Measurements from ENCODE around the gene RIMKLB. TPM values are rescaled to one million over a fixed set of nuclear protein-coding genes. Genes with fewer than 3 reads are reported as not detected.
"Not testable (repeated sequence)": the region's sequence is repeated elsewhere in the genome, so short reads cannot be mapped to it uniquely, and the experiment has no call there.

Gene RIMKLB
- polyA plus RNA-seq, 4 donors = 9.5 to 42.7 (median 23.9) TPM

DNA sequence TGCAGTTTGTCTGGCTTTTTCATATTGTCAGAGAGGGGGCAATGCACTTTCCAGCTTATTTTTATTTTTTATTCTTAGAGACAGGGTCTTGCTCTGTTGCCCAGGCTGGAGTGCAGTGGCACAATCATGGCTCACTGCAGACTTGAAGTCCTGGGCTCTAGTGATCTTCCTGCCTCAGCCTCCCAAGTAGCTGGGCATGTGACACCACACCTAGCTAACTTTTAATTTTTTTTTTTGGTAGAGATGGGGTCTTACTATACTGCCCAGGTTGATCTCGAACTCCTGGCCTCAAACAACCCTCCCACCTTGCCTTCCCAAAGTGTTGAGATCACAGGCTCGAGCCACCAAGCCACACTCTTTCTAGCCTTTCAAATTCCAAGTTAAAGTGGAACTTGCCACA lies 120.7 kb downstream of the RIMKLB start:
- WGBS, 3 donors = 63 to 78% (median 70%) methylated on average over 2 of the region's 2 CpGs
- Histone ChIP-seq H3K4me1 (ENCODE audit: control insufficient read depth in 3 of 3, insufficient read depth in 2 of 3, low read depth in 1 of 3, low read length in 2 of 3) (no peaks in the 10 kb centered on the region), H3K36me3 (ENCODE audit: control insufficient read depth in 3 of 3, insufficient read depth in 2 of 3, low read depth in 1 of 3, low read length in 3 of 3) (no peaks in the 10 kb centered on the region), H3K9me3 (ENCODE audit: control insufficient read depth in 2 of 2, insufficient read depth in 1 of 2, low read depth in 1 of 2, low read length in 1 of 2) (no peaks in the 10 kb centered on the region), H3K27me3 (ENCODE audit: control insufficient read depth in 3 of 3, insufficient read depth in 3 of 3, low read length in 3 of 3) (no peaks in the 10 kb centered on the region), H3K27ac (ENCODE audit: low read depth in 1 of 3, low read length in 2 of 3) (no peak overlapping the region), H3K4me3 (ENCODE audit: low read depth in 1 of 3, low read length in 3 of 3) (no peak overlapping the region)
- DNase-seq (no peak), FAIRE-seq (no peak)

DNA sequence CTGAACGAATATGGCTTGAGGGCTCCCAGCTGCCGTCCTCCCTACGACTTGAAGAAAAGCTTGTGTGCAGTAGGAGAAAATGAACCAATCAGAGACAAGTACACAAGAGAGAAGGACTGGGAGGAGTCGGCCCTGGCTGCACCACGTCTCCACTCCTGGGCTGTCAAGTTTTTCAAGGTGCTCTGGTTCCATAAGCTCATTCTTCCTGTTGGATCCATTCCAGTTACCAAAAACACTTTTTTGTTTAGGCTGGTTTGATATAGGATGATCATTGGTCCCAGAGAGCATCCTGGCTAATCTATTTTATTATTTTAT lies 121.8 kb downstream of the RIMKLB start:
- FAIRE-seq = no peak
- DNase-seq = no peak
- Histone ChIP-seq H3K9me3 (ENCODE audit: control insufficient read depth in 2 of 2, insufficient read depth in 1 of 2, low read depth in 1 of 2, low read length in 1 of 2) (no peaks in the 10 kb centered on the region), H3K36me3 (ENCODE audit: control insufficient read depth in 3 of 3, insufficient read depth in 2 of 3, low read depth in 1 of 3, low read length in 3 of 3) (no peaks in the 10 kb centered on the region), H3K4me3 (ENCODE audit: low read depth in 1 of 3, low read length in 3 of 3) (no peak overlapping the region), H3K27me3 (ENCODE audit: control insufficient read depth in 3 of 3, insufficient read depth in 3 of 3, low read length in 3 of 3) (no peaks in the 10 kb centered on the region), H3K27ac (ENCODE audit: low read depth in 1 of 3, low read length in 2 of 3) (no peak overlapping the region), H3K4me1 (ENCODE audit: control insufficient read depth in 3 of 3, insufficient read depth in 2 of 3, low read depth in 1 of 3, low read length in 2 of 3) (no peaks in the 10 kb centered on the region)
- 38 to 55% (median 44%) methylated on average over 5 of the region's 5 CpGs for WGBS, 3 donors

DNA sequence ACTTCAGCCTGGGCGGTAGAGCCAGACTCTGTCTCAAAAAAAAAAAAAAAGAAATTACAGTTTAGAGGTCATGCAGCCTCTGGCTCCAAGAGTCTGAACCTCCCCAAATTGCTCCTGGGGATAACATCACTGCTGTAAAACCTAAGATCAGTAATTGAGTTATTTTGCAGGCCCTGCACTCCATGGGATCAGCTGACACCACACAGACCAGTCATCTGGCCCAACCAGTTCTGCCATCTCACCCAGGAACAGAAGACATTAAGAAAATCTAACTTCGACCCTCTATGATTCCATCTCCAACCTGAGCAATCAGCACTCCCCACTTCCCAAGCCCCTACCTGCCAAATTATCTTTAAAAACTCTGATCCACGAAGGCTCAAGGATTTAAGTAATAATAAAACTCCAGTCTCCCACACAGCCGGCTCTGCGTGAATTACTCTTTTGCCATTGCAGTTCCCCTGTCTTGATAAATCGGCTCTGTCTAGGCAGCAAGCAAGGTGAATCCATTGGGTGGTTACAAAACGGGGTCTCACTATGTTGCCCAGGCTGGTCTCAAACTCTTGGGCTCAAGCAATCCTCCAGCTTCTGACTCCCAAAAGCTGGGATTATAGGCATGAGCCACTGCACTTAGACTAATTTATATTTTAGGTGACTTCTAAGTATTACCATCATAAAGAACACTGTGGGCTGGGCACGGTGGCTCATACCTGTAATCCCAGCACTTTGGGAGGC lies 123.1 kb downstream of the RIMKLB start:
- not testable (repeated sequence) for DNase-seq; H3K4me1 ChIP-seq (ENCODE audit: control insufficient read depth in 3 of 3, insufficient read depth in 2 of 3, low read depth in 1 of 3, low read length in 2 of 3); H3K9me3 ChIP-seq (ENCODE audit: control insufficient read depth in 2 of 2, insufficient read depth in 1 of 2, low read depth in 1 of 2, low read length in 1 of 2); H3K27ac ChIP-seq (ENCODE audit: low read depth in 1 of 3, low read length in 2 of 3); H3K36me3 ChIP-seq (ENCODE audit: control insufficient read depth in 3 of 3, insufficient read depth in 2 of 3, low read depth in 1 of 3, low read length in 3 of 3); H3K27me3 ChIP-seq (ENCODE audit: control insufficient read depth in 3 of 3, insufficient read depth in 3 of 3, low read length in 3 of 3); H3K4me3 ChIP-seq (ENCODE audit: low read depth in 1 of 3, low read length in 3 of 3); FAIRE-seq
- 76 to 90% (median 85%) methylated on average over 8 of the region's 8 CpGs for WGBS, 3 donors

DNA sequence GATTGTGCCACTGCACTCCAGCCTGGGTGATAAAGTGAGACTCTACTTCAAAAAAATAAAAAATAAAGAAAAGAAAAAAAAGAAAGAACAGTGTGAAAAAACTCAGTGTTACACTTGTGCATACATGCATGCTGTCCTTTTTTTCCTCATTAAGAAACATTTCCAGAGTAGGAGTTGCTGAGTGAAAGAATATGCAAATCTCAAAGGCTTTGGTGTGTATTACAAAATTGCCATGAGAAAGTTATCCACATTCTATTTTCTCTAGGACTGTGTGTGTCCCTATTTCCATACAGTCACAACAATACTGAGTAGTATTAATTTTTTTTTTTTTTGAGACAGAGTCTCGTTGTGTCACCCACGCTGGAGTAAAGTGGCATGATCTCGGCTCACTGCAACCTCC lies 123.8 kb downstream of the RIMKLB start:
- H3K4me3 ChIP-seq (ENCODE audit: low read depth in 1 of 3, low read length in 3 of 3) = no peak overlapping the region
- no peak for DNase-seq
- 80 to 88% (median 84%) methylated on average over 3 of the region's 3 CpGs for WGBS, 3 donors
- FAIRE-seq = no peak
- H3K27ac ChIP-seq (ENCODE audit: low read depth in 1 of 3, low read length in 2 of 3) = no peak overlapping the region
- no peaks in the 10 kb centered on the region for H3K27me3 ChIP-seq (ENCODE audit: control insufficient read depth in 3 of 3, insufficient read depth in 3 of 3, low read length in 3 of 3)
- no peaks in the 10 kb centered on the region for H3K36me3 ChIP-seq (ENCODE audit: control insufficient read depth in 3 of 3, insufficient read depth in 2 of 3, low read depth in 1 of 3, low read length in 3 of 3)
- H3K4me1 ChIP-seq (ENCODE audit: control insufficient read depth in 3 of 3, insufficient read depth in 2 of 3, low read depth in 1 of 3, low read length in 2 of 3) = no peaks in the 10 kb centered on the region
- H3K9me3 ChIP-seq (ENCODE audit: control insufficient read depth in 2 of 2, insufficient read depth in 1 of 2, low read depth in 1 of 2, low read length in 1 of 2) = peaks cover 0 to 2% of the 10 kb centered on the region in 2 donors

DNA sequence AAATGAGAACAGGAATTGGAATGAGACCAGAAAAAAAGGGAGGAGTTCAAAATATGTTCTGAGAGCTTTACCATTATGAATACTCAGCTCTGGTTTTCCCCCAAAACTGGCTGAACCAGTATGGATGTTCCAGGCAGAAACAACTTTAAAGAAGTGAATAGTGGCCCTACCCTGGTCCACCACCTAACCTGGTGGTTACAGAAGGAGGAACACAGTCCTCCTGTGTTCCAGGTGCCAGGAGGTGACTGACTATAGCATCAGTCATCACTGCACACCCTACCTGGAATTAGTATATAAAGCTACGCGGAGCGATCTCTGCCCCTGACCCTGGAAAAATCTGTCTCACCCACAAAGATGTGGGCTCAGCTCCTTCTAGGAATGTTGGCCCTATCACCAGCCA lies 124.5 kb downstream of the RIMKLB start, which contains the start of gene A2ML1:
Gene A2ML1, plus strand, starts transcription at position 324 of the 400 bp plus-strand sequence. Its CDS starts 31 bp downstream, at position 355.
- H3K4me3 ChIP-seq (ENCODE audit: low read depth in 1 of 3, low read length in 3 of 3) = no peak within 1 kb of the TSS
- H3K9me3 ChIP-seq (ENCODE audit: control insufficient read depth in 2 of 2, insufficient read depth in 1 of 2, low read depth in 1 of 2, low read length in 1 of 2) = peaks cover 0 to 2% of the 10 kb centered on the region in 2 donors
- WGBS, 3 donors = 59 to 91% (median 85%) methylated on average over 3 of the region's 3 CpGs
- FAIRE-seq (no peak), DNase-seq (no peak)
- no peaks in the 10 kb centered on the region for H3K36me3 ChIP-seq (ENCODE audit: control insufficient read depth in 3 of 3, insufficient read depth in 2 of 3, low read depth in 1 of 3, low read length in 3 of 3)
- H3K27me3 ChIP-seq (ENCODE audit: control insufficient read depth in 3 of 3, insufficient read depth in 3 of 3, low read length in 3 of 3) = no peaks in the 10 kb centered on the region
- no peaks in the 10 kb centered on the region for H3K4me1 ChIP-seq (ENCODE audit: control insufficient read depth in 3 of 3, insufficient read depth in 2 of 3, low read depth in 1 of 3, low read length in 2 of 3)
- no peak within 1 kb of the TSS for H3K27ac ChIP-seq (ENCODE audit: low read depth in 1 of 3, low read length in 2 of 3)

DNA sequence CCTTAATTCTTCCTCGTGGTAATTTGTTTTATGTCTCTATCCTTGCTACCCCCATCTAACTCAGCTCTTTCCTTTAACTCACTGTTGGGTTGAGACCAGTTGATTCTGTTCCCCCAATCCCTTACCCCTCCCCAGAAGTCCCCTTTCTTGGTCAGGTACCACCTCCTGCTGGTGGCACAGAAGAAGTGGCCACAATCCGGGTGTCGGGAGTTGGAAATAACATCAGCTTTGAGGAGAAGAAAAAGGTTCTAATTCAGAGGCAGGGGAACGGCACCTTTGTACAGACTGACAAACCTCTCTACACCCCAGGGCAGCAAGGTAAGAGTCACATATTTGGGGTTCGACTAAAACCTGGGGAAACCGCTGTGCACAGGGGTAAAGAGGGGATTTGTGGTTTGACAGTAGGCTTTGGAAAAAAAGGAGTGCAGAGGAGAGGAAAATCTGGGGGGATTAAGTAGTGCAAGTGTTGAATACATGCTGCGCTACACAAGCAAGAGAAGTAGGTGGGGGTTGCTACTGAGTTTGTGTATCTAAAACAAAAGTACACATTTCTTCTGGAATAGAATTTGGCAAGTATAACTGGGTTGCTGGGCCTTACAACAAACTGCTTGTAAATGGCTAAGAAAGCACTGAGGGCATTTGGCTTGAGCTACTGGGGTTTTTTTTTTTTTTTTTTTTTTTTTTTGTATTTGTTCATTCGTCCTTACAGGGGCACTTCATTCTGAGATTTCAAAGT lies 125.9 kb downstream of the RIMKLB start:
- Histone ChIP-seq H3K27me3 (ENCODE audit: control insufficient read depth in 3 of 3, insufficient read depth in 3 of 3, low read length in 3 of 3) (no peaks in the 10 kb centered on the region), H3K36me3 (ENCODE audit: control insufficient read depth in 3 of 3, insufficient read depth in 2 of 3, low read depth in 1 of 3, low read length in 3 of 3) (no peaks in the 10 kb centered on the region), H3K27ac (ENCODE audit: low read depth in 1 of 3, low read length in 2 of 3) (no peak overlapping the region), H3K9me3 (ENCODE audit: control insufficient read depth in 2 of 2, insufficient read depth in 1 of 2, low read depth in 1 of 2, low read length in 1 of 2) (peaks cover 0 to 2% of the 10 kb centered on the region in 2 donors), H3K4me3 (ENCODE audit: low read depth in 1 of 3, low read length in 3 of 3) (no peak overlapping the region), H3K4me1 (ENCODE audit: control insufficient read depth in 3 of 3, insufficient read depth in 2 of 3, low read depth in 1 of 3, low read length in 2 of 3) (no peaks in the 10 kb centered on the region)
- 44 to 54% (median 53%) methylated on average over 8 of the region's 8 CpGs for WGBS, 3 donors
- DNase-seq = peak; percentile 4 to 13
- FAIRE-seq = no peak

DNA sequence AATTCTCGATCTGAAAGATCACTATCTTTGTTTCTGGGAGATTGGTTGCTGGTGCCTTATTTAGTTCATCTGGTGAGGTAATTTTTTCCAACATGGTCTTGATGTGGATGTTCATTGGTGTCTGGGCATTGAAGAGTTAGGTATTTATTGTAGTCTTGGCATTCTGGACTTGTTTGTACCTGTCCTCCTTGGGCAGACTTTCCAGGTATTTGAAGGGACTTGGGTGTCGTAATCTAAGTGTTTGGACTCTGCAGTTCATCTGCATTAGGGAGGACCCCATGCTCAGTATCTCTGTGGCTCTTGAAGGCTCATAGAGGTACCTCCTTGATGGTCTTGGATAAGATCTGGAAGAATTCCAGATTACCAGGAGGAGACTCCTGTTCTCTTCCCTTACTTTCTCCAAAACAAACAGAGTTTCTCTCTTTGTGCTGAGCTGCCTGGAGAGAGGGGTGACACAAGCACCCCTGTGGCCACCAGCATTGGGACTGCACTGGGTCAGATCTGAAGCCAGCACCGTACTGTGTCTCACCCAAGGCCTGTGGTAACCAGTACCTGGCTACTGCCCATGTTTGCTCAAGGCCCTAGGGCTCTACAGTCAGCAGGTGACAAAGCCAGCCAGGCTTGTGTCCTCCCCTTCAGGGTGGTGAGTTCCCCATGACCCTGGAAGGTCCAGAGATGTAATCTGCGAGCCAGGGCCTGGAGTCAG lies 129.9 kb downstream of the RIMKLB start:
- H3K27me3 ChIP-seq (ENCODE audit: control insufficient read depth in 3 of 3, insufficient read depth in 3 of 3, low read length in 3 of 3) = no peaks in the 10 kb centered on the region
- no peaks in the 10 kb centered on the region for H3K4me1 ChIP-seq (ENCODE audit: control insufficient read depth in 3 of 3, insufficient read depth in 2 of 3, low read depth in 1 of 3, low read length in 2 of 3)
- peaks cover 0 to 2% of the 10 kb centered on the region in 2 donors for H3K9me3 ChIP-seq (ENCODE audit: control insufficient read depth in 2 of 2, insufficient read depth in 1 of 2, low read depth in 1 of 2, low read length in 1 of 2)
- 80 to 92% (median 86%) methylated on average over 4 of the region's 4 CpGs for WGBS, 3 donors
- H3K36me3 ChIP-seq (ENCODE audit: control insufficient read depth in 3 of 3, insufficient read depth in 2 of 3, low read depth in 1 of 3, low read length in 3 of 3) = no peaks in the 10 kb centered on the region
- no peak overlapping the region for H3K4me3 ChIP-seq (ENCODE audit: low read depth in 1 of 3, low read length in 3 of 3)
- FAIRE-seq (no peak), DNase-seq (no peak)
- H3K27ac ChIP-seq (ENCODE audit: low read depth in 1 of 3, low read length in 2 of 3) = no peak overlapping the region

DNA sequence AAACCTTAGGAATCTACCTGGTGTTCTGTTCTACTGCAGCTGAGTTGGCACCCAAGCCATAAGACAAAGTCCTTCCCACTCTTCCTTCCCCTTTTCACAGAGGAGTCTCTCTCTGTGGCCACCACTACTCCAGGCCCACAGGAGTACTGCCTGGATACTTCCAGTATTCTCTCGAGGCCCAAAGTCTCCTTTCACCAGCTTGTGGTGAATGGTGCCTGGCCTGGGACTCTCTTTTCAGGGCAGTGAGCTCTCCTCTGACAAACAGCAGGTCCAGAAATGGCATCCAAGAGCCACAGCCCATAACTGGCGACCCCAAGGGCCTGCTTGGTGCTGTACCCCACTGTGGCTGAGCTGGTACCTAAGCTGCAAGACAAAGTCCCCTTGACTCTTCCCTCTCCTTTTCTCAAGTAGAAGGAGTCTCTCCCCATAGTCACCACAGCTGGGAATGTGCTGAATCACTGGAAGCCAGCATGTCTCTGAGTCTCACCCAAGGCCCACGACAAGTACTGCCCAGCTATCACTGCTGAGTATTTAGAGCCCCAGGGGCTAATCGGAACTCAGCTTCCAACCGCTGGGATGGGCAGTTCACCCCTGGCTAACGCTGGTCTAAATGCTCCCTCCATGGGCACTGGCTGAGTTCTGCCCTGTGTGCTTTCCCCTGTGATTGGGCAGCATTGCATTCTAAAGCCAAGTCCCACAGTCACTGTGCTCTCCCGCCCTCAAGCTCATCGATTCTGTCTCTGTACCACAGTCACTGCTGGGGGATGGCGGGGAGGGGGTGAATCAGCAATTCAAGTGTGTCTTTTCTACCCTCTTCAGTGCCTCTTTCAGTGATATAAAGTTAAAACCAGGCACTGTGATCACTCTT lies 130.7 kb downstream of the RIMKLB start:
- 75 to 81% (median 75%) methylated on average over 9 of the region's 9 CpGs for WGBS, 3 donors
- no peaks in the 10 kb centered on the region for H3K4me1 ChIP-seq (ENCODE audit: control insufficient read depth in 3 of 3, insufficient read depth in 2 of 3, low read depth in 1 of 3, low read length in 2 of 3)
- H3K4me3 ChIP-seq (ENCODE audit: low read depth in 1 of 3, low read length in 3 of 3) = no peak overlapping the region
- no peak for DNase-seq
- H3K27ac ChIP-seq (ENCODE audit: low read depth in 1 of 3, low read length in 2 of 3) = no peak overlapping the region
- H3K9me3 ChIP-seq (ENCODE audit: control insufficient read depth in 2 of 2, insufficient read depth in 1 of 2, low read depth in 1 of 2, low read length in 1 of 2) = peaks cover 0 to 2% of the 10 kb centered on the region in 2 donors
- no peaks in the 10 kb centered on the region for H3K27me3 ChIP-seq (ENCODE audit: control insufficient read depth in 3 of 3, insufficient read depth in 3 of 3, low read length in 3 of 3)
- no peak for FAIRE-seq
- H3K36me3 ChIP-seq (ENCODE audit: control insufficient read depth in 3 of 3, insufficient read depth in 2 of 3, low read depth in 1 of 3, low read length in 3 of 3) = no peaks in the 10 kb centered on the region
